Measurements from ENCODE around the gene GSTO2.

The GSTO2 gene

DNA sequence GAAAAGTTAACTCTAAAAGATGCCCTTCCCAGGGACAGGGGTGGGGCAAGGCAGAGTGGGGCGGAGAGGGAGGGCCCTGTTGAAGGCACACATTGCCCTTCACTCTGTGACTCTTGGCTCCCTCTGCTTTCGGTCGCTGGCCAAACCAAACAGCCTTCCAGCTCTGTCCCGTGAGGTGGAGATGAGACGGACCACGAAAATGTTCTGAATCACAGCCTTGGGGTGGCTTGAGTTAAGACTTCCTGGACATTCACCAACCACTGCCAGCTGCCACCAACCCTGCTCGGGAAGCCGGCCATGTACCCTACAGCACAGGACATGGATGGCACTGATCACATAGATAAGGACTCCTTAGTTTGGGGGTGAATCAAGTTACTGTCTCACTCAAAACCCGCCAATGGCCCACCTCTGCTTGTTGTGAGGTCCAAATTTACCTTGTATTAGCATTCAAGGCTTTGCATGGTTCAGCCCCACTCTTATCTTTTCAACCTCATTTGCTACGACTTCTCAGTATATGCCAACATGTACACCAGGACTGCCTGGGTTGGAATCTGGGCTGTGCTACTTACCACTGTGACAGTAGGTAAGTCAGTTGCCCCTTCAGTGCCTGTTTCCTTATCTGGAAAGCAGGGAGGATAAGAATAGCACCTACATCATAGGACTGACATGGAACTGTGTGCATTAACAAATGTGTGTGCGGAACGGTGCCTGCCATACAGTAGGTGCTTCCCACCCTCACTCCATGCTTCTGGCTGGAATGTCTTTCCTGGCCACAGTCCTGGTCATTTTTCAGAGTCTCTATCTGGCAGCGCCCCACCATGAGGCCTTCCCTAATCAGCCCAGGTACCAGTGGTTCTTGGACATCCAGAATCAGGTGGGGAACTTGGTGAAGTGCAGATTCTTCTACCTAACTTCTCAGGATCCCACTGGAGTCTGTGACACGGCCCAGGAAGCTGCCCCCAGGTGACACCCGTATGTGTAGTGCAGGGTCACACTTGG lies 41.3 kb downstream of the GSTO2 start:
- DNase-seq = no peak

DNA sequence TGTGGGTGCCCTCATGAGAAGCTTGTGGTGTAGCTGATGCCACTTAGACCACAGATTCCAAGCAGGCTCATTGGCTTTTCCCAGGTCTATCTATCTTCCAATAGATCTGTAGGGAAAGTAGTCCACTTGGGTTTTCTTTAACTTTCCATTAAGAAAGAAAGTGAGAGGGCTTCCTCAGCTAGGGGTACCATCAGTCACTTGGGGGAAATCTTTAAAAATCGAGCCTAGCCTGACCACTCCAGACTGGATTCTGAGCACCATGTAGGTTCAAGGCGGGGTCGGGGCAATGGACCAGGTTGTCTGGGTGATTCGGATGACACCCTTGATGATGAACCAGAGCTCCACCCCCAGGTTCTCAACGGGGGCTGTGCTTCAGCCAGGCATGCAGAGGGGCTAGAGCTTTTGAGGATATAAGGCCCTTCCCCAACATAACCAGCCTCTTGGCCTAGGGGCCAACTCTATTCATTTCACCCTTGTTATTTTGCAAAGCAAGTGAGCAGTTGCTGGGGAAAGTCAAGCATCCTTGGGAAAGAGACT lies 42.3 kb downstream of the GSTO2 start:
- DNase-seq = no peak

DNA sequence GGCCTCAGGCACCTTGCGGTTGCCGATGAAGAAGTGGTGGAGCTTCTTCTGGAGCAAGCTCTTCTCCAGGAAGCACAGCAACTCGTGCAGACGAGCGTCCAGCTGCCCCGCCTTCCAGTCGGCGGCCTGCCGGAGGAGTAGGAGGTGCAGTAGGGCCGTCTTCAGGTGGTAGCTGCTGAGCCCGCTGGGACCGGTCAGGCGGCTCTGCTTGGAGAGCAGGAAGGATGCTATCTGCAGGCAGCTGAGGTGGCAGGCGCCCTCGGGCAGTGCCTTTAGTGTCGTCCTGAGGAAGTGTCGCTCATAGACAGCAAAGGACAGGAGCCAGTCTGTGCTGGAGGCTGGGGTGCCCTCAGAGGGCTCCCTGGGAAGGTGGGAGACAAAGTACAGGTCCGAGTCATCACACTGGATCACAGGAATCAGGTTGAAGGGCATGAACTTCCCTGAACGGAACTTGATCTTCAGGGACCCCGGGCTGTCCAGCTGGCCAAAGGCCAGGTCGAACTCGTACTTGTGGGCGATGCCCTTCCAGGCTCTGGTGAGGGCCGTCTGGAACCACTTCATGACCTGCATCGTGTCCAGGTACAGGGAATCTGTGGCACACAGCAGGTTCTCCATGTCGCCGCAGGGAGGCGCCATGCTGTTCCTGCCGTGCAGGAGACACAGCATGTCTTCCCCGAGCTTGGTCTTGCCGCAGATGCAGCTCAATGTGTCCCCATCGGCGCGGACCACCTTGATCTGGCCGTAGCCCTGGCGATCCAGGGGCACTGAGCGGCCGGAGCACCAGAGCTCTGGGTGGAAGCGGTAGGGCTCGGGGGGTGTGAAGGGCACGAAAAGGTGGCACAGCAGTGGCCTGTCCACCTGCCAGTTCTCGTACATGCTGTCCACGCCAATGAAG lies 45.9 kb downstream of the GSTO2 start:
- DNase-seq = no peak

DNA sequence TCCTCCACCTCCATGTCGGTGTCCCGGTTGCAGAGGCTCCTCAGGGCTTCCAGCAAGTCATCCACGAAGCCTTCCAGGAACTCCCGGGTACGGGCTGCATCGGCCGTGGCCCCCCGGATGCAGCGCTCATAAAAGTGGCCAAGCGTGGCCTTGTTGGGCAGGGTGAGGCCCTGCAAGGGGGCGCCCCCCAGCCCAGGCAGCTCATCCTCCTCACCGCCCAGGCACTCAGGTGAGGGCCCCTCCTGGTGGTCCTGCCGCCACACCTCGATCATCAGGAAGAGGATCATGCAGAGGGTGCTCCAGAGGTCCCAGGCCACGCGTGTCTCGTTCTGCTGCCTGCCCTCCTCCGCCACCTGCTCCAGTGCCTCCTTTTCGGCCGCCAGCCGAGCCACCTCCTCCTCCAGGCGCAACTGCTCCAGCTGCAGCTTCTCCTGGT lies 46.5 kb downstream of the GSTO2 start:
- no peak for DNase-seq

GRCh38 chr10:104316321-104317099 lies 47.5 kb downstream of the GSTO2 start:
- no peak for DNase-seq

DNA sequence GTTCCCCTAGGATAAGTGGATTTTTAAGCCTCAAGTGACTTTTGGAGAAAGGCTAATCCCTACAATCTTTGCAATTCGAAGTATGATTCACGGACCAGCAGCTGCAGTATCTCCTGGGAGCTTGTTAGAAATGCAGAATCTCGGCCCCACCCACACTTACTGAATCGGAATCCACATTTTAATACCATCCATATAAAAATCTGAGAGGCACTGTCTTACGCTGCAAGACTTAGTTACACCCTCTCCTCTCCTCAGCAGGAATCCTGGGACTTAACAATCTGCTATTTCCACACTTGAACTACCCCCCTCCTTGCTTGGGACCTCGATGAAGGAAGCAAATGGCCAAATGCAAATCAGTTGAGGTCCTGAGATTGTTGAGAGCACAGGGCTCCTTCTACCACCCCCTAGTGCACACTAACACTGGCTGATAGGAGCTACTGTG lies 48.3 kb downstream of the GSTO2 start:
- DNase-seq = peak in 1 of 2 experiments; percentile 20

DNA sequence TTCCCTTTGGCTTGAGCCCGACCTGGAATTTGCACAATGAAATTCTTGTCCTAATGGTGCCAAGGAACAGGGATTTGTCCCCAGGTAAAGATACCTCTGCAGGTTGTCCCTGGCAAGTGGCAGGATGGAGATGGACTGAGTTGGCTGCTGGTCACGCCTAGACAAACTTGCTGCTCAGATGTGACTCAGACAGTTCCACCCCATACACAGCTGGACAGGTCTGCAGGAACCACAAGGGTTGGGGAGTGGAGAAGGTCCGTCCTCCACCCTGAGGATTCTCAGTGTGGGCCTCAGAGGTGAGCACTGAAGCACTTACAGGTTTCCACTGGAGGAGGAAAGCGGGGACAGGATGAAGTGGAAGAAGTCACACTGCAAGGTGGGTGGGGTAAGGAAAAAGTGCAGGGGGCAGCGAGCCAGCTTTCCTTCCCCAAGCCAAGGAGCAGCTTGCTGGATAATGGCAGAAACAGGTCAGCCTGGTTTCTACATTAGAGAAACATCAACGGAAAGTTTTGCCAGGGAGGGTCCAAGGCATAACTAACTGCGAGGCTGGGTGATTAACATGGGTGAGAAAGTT lies 48.8 kb downstream of the GSTO2 start:
- no peak for DNase-seq

DNA sequence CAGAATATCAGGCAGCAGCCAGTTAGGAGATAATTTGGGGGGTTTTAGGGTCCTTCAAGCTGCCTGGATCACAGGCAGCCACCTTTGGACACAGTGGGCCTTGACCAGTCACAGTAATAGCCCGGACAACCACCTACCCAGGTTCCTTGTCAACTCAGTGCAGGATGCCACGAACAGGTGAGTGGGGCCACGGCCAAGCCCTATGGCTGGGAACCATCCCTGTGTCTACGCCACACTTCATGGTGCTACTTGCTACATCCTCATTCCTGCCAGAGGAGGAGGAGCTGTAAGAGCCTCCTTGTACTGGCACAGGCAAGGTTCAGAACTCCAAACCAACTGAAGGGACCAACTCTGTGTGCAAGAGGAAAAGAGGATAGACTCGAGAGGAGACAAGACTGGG lies 49.3 kb downstream of the GSTO2 start:
- no peak for DNase-seq

DNA sequence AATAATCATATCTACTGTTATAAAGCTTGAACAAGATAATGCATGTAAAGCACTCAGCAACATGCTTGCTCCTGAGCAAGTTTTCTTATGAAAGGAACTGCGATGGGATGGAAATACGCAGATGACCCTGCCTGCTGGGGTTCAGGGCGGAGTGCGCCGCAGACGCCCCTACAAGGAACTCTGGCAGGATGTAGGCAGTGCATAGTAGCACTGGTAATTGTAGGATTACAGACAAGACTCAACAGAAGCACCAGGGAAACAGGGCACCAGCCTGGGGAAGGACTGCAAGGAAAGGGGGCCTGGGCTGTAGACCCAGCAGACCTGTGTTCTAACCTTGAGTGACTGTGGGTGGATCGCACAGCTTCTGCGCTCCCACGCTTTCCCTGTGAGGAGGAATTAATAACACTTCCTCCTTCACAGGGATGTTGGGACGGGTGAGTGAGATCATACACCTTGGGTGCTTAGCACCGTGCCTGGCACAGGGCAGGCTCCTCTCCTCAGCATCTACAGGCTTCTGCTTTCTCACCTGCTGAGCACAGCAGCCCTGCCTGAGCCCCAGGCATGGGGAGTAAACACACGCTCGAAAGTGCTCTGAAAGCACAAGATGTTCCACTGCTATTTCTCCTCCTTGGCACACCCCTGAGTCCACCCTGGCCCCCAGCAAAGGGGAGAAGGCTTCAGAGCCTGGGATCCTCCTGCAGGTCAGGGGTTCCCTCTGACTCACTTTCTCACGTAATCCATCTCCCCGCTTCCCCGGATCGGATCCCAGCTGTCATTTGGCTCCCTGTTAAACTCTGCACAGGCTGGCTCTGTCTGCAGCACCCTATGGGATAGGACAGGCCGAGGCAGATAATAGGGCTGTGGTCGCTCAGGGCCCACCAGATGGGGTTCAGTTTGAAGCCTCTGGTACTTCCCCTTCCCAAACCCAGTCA lies 50.1 kb downstream of the GSTO2 start:
- no peak for DNase-seq

GRCh38 chr10:104321226-104321625 lies 52.2 kb downstream of the GSTO2 start:
- DNase-seq = no peak

DNA sequence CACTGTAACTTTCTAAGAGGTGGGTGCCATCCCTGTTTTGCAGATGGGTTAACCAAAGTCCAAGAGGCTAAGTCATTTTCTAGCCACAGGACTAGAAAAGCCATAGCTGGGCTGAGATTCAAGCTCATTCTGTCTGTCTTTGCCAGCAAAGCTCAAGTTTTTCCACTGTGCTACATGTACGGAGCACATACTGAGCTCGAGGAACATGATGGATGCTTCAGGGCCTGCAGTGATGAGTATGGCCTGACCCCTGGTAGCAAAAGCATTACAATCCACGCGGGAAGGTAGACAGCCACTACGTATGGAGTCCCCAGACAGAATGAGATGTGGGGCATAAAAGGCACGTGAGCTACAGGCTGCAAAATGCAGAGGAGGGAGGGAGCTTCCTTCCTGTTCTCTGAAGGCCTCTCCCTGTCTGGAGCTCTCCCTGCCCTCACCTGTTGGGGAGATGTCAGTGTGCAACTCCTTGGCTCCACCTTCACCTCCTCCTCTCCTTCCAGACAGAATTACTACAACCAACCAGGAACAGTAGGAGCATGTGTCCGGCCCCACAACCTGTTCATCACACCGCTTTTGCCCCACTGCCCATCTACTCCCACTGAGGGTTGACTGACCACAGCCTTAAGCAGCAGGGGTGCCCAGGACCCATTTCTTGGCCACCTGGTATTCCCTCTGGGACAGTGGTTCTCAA lies 52.9 kb downstream of the GSTO2 start:
- peak in 1 of 2 experiments; percentile 48 for DNase-seq

- peak; percentile 72 to 87 for DNase-seq
Measured at GRCh38 chr10:104322416-104322782, 53.4 kb downstream of the GSTO2 start.

- DNase-seq = no peak
Measured at GRCh38 chr10:104323085-104323484, 54.1 kb downstream of the GSTO2 start.

DNA sequence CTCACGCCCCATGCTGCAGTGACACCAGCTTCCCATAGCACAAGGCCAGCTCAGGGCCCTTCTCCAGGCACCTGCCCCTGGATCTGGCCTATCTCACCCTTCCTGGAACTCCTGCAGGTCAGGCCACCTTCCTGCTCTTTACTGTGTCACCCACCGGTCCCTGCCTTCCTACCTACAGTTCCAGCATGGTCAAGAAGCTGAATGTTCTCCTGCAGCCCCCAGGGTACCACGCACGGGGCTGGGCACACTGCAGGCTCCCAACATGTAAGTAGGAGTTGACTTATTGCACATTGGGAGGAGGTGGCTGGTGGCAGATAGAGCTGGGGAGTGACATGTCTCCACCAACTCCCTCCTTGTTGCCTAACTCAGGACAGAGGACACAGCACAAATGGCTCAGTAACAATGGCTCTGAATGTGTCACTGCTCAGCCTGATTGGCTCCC lies 54.8 kb downstream of the GSTO2 start:
- no peak for DNase-seq

DNA sequence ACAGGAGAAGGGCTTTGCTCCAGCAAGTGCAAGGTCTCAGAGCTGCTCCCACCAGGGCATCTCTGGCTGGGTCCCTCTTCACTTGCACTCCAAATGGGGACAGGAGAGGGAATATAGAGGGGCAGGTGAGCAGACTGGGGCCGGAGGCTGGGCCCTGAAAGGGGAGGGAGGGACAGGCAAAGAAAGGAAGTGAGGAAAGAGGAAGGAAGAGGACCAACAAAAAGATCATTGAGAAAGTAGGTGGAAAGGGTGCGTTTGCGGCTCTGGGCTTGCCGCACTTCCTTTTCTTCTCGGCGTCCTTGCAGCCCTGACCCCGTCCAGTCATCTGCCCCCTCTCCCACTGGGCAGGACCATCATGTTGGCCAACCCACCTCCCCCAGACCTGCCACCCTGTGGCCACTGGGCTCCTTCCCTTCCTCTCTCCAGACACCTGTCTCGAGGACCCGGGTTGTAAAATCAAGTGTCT lies 55.3 kb downstream of the GSTO2 start:
- DNase-seq = no peak

DNA sequence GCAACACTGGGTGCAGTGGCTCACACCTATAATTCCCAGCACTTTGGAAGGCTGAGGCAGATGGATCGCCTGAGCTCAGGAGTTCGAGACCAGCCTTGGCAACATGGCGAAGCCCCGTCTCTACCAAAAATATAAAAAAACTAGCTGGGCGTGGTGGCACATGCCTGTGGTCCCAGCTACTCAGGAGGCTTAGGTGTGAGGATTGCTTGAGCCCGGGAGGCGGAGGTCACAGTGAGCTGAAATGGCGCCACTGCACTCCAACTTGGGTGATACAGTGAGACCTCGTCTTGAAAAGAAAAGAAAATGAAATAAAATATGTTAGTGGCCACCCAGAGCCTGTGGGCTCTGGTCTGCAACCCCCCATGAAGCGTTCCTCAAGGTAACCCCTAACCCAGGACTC lies 55.9 kb downstream of the GSTO2 start:
- no peak for DNase-seq

DNA sequence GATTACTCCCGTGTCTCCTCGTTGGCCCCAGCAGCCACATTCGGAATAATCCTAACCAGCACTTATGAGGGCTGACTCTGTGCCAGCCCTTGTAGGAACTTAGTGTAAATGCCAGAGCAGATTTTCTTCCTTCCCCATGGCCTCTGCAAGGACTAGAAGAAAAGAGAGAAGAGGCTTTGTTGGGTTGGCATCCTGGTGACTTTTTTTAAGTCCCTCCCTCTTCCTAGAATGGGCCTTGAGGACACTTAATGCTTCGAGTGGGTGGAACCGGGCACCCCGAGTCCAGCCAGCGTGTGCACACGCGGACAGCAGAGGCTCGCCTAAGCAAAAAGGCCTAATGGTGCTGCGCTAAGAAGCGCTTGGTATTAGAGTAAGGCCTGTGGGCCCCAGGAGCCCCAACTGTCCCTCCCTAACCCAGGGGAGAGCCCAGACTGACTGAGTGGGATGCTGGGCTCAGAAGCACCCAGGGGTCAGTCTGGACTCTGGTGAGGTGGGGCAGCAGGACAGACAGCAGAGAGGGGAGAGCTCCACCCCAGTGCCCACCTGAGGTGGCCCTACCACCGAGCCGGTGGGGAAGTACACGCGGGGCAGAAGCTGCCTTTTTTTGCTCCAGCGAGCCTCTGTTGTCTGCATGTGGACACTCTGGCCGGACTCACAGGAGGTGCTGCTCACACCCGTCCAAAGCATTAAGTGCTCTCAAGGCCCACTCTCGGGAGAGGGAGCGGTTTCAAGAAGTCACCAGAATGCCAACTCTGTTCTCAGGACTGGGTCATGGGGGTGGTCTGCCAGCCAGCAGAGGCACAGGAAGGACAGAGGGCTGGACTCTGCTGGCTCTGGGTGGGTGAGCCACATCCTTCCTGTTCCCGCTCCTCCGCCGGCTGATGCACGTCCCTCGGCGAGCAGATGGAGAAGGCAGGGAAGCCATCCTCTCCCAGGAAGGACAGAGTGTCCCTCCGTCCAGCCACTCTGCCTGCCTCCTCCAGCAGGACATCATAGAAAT lies 56.8 kb downstream of the GSTO2 start:
- DNase-seq = no peak

DNA sequence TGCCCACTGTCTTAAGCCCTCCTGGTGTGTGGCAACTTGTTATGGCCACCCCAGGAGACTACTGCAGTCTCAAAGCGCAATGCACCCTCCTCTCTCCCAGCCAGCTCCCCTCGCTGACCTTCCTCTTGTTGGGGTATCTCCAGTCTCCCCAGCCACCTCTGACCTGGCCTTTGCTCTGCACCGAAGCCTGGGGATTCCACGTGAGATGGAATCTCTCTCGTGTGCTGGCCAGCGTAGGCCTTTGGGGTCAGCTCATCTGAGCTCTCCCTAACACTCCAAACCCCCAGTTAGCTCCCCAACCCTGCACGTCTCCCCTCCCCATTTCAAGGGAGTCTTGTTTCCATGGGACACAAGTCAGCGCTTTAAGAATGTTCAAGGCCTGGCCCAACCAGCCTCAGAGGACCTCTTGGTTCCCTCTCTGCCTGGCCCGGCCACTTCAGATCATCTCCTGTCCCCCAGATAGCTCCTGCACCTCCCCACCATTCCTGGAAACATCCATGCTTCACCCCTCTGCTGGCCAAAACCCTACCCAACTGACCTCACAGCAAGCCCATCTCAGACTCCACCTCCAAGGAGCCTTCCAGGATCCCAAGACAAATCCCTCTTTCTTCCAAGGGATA lies 58.1 kb downstream of the GSTO2 start:
- DNase-seq = no peak

Data from NCI-H526 (cell line).